GM21381 (cell line): ENCODE results near the gene ARG1.

Experiments used
- ATAC-seq: cut with Tn5 transposase; IDR thresholded peaks from one replicate; pipeline ENCODE4 v1.9.1; 2021; ENCODE audit warnings: mild to moderate bottlenecking, moderate library complexity; ENCODE audit not compliant: unreplicated experiment

The ARG1 gene

GRCh38 chr6:131581523-131581922, 8.5 kb downstream of the ARG1 start:
- no peak for ATAC-seq

- ATAC-seq = no peak
Observed at GRCh38 chr6:131586543-131586942, 13.5 kb downstream of the ARG1 start.

- no peak for ATAC-seq
Observed at GRCh38 chr6:131587909-131588308, 14.9 kb downstream of the ARG1 start.

- ATAC-seq = no peak
Observed at GRCh38 chr6:131588643-131589042, 15.6 kb downstream of the ARG1 start.

GRCh38 chr6:131592935-131593334, 19.9 kb downstream of the ARG1 start:
- no peak for ATAC-seq

GRCh38 chr6:131594074-131594473, 21.0 kb downstream of the ARG1 start:
- ATAC-seq = no peak

GRCh38 chr6:131597446-131597845, 24.4 kb downstream of the ARG1 start:
- no peak for ATAC-seq

- no peak for ATAC-seq
Observed at GRCh38 chr6:131600716-131601115, 27.7 kb downstream of the ARG1 start.

- ATAC-seq = no peak
Observed at GRCh38 chr6:131602781-131603312, 29.8 kb downstream of the ARG1 start.

- ATAC-seq = no peak
Observed at GRCh38 chr6:131613296-131613925, 40.4 kb downstream of the ARG1 start.

GRCh38 chr6:131615275-131615674, 42.2 kb downstream of the ARG1 start:
- no peak for ATAC-seq

- peak; percentile 98 for ATAC-seq
Observed at GRCh38 chr6:131627724-131628682, 55.0 kb downstream of the ARG1 start, which contains the start of gene MED23. MED23 (minus strand) TSS chr6:131628242; CDS start chr6:131628049, 193 bp downstream.

GRCh38 chr6:131628726-131629125, 55.7 kb downstream of the ARG1 start:
- ATAC-seq = no peak

- no peak for ATAC-seq
Observed at GRCh38 chr6:131629651-131630050, 56.6 kb downstream of the ARG1 start.

GRCh38 chr6:131631625-131632289, 58.7 kb downstream of the ARG1 start:
- ATAC-seq = no peak
